ENCODE measurements around the gene CA11. TPM values are rescaled to one million over a fixed set of nuclear protein-coding genes. Genes with fewer than 3 reads are reported as not detected.

Gene CA11
- total and polyA plus RNA-seq, 9 of the 15 experiments (the other 6 are each of a cell fraction or from before 2014, with no cell fraction given) = 2.9 to 19.9 (median 8.3) TPM

DNA sequence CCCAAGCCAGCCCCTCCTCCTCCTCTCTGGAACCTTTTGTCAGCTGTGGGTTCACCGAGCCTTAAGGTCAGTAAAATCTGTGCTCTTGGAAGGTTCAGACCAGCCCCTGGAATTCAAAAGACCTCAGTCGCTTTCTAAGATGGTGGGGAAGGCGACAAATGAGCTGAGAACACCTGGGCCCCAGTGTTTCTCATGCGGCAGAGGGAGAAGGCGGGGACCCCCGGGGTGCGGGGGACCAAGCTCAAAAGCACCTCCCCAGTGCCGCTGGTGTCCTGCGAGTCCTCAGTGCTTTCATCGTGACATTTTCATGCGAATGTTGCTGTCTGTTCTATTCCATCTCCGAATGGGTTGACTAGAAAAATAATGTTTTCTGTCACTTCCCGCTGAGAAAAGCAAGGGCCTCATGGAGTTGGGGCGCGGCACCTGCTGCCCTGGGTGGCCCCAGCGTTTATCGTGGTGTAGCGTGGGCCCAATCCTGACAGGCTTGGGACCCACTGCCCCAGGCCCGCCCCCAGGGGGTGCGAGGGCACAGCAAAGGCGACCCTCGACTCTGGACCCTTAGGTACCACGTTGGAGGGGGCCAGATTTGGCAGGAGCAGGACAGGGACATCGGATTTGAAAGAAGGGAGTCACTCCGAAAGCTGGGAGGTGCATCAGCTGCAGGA, 27.6 kb upstream of the CA11 start:
- no TSS peak for BruUV-seq (replicated peaks)
- H3K9me1 ChIP-seq (ENCODE audit: control insufficient read depth, insufficient read depth, low read length) = no peaks in the 10 kb centered on the region
- ATAC-seq (no peak), DNase-seq (ENCODE audit: extremely low read depth in 1 of 4, low spot score in 3 of 4) (no peak), FAIRE-seq (no peak)
- H3K4me1 ChIP-seq (replicated peaks in 1 of 2; ENCODE audit: control insufficient read depth in 2 of 2, insufficient read depth in 2 of 2, low read length in 2 of 2) = peaks cover 11 to 54% of the 10 kb centered on the region in 2 experiments; a peak in 4 of 5 replicates
- no peak for TF ChIP-seq NR3C1 (CRISPR knock-in tag; IDR thresholded peaks at IDR 0.05)
- no peak for TF ChIP-seq BRD9 (IDR thresholded peaks at IDR 0.05; ENCODE audit: low read depth, partially characterized antibody)
- H3K27ac ChIP-seq (ENCODE audit: extremely low read depth, low read depth, low read length) = no peak overlapping the region
- ChIA-PET POLR2A (interaction anchor here (0.6 kb wide), 1 partner anchor 1126 kb away, joined by 4 read pairs; no protein-coding TSS in a partner anchor), CTCF (ENCODE audit: low intra/inter-chr PET ratio) (no interaction called here)
- no peaks in the 10 kb centered on the region for H3K9me3 ChIP-seq (replicated peaks; ENCODE audit: control insufficient read depth, insufficient read depth, low read depth, low read length)
- no peak overlapping the region for H3K4me3 ChIP-seq
- WGBS (ENCODE audit: insufficient coverage, low coverage, missing lambda C conversion rate) = 47% methylated on average over 22 of the region's 25 CpGs
- H3K79me2 ChIP-seq (ENCODE audit: control insufficient read depth, insufficient read depth, low read length) = no peaks in the 10 kb centered on the region
- in situ Hi-C loops (cut with MboI) = no loop called here
- no peak overlapping the region for H2AFZ ChIP-seq (ENCODE audit: low read depth, low read length)
- H3K4me2 ChIP-seq (ENCODE audit: insufficient read depth, low read length) = no peak overlapping the region
- H4K20me1 ChIP-seq (replicated peaks; ENCODE audit: control insufficient read depth, insufficient read depth, low read length) = no peaks in the 10 kb centered on the region
- peak overlapping the region in 1 of 2 experiments; percentile 60; a peak in 1 of 4 replicates for H3K9ac ChIP-seq (ENCODE audit: insufficient read depth in 1 of 2, low read depth in 2 of 2, low read length in 2 of 2)
- H3K27me3 ChIP-seq (ENCODE audit: control insufficient read depth in 2 of 2, insufficient read depth in 2 of 2, low read length in 2 of 2) = no peaks in the 10 kb centered on the region
- no peaks in the 10 kb centered on the region for H3K36me3 ChIP-seq (ENCODE audit: control insufficient read depth, insufficient read depth, low read length)
- intact Hi-C loops (cut with micrococcal nuclease) = loop anchor here (2.0 kb wide), 1 partner anchor 41 kb away; no protein-coding TSS in a partner anchor

DNA sequence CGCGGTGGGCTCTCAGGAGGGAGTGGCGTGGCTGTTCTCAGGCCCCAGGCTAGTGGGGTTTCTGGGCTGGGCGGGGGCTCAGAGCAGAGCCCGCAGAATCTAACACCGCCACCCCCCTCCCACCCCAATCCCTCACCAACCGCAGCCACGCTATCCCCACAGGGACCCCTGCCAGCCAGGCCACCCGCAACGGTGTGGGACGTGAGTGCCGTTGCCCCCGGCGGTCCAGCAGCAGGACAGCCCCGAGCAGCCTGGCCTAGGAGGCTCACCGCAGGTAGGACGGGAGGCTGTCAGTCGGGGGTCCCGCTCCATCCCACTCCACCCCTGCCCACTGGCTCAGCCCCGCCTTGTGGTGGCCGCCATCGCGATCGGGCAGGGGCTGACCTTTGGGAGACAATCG, 27.0 kb upstream of the CA11 start, which contains the start of gene NTN5:
Gene NTN5, minus strand, starts transcription at position 24 of the 400 bp plus-strand sequence. CDS start 2,031 bp downstream, outside the sequence.
- Histone ChIP-seq H3K9ac (ENCODE audit: insufficient read depth in 1 of 2, low read depth in 2 of 2, low read length in 2 of 2) (peak within 1 kb of the TSS in 1 of 2 experiments; percentile 60; a peak in 1 of 4 replicates), H3K36me3 (ENCODE audit: control insufficient read depth, insufficient read depth, low read length) (no peaks in the 10 kb centered on the region), H3K4me3 (no peak within 1 kb of the TSS), H3K4me2 (ENCODE audit: insufficient read depth, low read length) (no peak within 1 kb of the TSS), H3K4me1 (replicated peaks in 1 of 2; ENCODE audit: control insufficient read depth in 2 of 2, insufficient read depth in 2 of 2, low read length in 2 of 2) (peaks cover 6 to 48% of the 10 kb centered on the region in 2 experiments; a peak in 4 of 5 replicates), H3K79me2 (ENCODE audit: control insufficient read depth, insufficient read depth, low read length) (no peaks in the 10 kb centered on the region), H4K20me1 (replicated peaks; ENCODE audit: control insufficient read depth, insufficient read depth, low read length) (no peaks in the 10 kb centered on the region), H3K9me1 (ENCODE audit: control insufficient read depth, insufficient read depth, low read length) (no peaks in the 10 kb centered on the region), H3K27ac (ENCODE audit: extremely low read depth, low read depth, low read length) (no peak within 1 kb of the TSS), H3K27me3 (ENCODE audit: control insufficient read depth in 2 of 2, insufficient read depth in 2 of 2, low read length in 2 of 2) (no peaks in the 10 kb centered on the region), H3K9me3 (replicated peaks; ENCODE audit: control insufficient read depth, insufficient read depth, low read depth, low read length) (no peaks in the 10 kb centered on the region), H2AFZ (ENCODE audit: low read depth, low read length) (no peak within 1 kb of the TSS)
- POLR2A ChIA-PET = no interaction called here
- ATAC-seq = no peak
- in situ Hi-C loops (cut with MboI) (no loop called here), intact Hi-C loops (cut with micrococcal nuclease) (no loop called here)
- no peak for FAIRE-seq
- no peak for DNase-seq (ENCODE audit: extremely low read depth in 1 of 4, low spot score in 3 of 4)
- WGBS (ENCODE audit: insufficient coverage, low coverage, missing lambda C conversion rate) = 62% methylated on average over 11 of the region's 25 CpGs
- no TSS peak for BruUV-seq (replicated peaks)
- CTCF ChIA-PET (ENCODE audit: low intra/inter-chr PET ratio) = no interaction called here
- TF ChIP-seq MTA2 (IDR thresholded peaks at IDR 0.05; ENCODE audit: low read depth) = no peak
- no peak for TF ChIP-seq DMBX1 (CRISPR knock-in tag; IDR thresholded peaks at IDR 0.05; ENCODE audit: borderline replicate concordance)
- TF ChIP-seq ZNF3 (CRISPR knock-in tag; IDR thresholded peaks at IDR 0.05) = no peak
- TF ChIP-seq, protein P1, sequence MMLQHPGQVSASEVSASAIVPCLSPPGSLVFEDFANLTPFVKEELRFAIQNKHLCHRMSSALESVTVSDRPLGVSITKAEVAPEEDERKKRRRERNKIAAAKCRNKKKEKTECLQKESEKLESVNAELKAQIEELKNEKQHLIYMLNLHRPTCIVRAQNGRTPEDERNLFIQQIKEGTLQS (IDR thresholded peaks at IDR 0.05) = no peak
- TF ChIP-seq, protein P1 (CRISPR knock-in tag; conservative IDR thresholded peaks at IDR 0.05) = no peak
- TF ChIP-seq, protein P2, sequence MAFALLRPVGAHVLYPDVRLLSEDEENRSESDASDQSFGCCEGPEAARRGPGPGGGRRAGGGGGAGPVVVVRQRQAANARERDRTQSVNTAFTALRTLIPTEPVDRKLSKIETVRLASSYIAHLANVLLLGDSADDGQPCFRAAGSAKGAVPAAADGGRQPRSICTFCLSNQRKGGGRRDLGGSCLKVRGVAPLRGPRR (CRISPR knock-in tag; IDR thresholded peaks at IDR 0.05) = no peak
- TF ChIP-seq MEF2A (IDR thresholded peaks at IDR 0.05; ENCODE audit: control insufficient read depth, low read depth, low read length) = no peak
- TF ChIP-seq ZBTB7A (IDR thresholded peaks at IDR 0.05; ENCODE audit: borderline replicate concordance, control insufficient read depth, low read depth, low read length) = no peak
- TF ChIP-seq, protein P3, sequence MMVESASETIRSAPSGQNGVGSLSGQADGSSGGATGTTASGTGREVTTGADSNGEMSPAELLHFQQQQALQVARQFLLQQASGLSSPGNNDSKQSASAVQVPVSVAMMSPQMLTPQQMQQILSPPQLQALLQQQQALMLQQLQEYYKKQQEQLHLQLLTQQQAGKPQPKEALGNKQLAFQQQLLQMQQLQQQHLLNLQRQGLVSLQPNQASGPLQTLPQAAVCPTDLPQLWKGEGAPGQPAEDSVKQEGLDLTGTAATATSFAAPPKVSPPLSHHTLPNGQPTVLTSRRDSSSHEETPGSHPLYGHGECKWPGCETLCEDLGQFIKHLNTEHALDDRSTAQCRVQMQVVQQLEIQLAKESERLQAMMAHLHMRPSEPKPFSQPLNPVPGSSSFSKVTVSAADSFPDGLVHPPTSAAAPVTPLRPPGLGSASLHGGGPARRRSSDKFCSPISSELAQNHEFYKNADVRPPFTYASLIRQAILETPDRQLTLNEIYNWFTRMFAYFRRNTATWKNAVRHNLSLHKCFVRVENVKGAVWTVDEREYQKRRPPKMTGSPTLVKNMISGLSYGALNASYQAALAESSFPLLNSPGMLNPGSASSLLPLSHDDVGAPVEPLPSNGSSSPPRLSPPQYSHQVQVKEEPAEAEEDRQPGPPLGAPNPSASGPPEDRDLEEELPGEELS (CRISPR knock-in tag; IDR thresholded peaks at IDR 0.05; ENCODE audit: borderline replicate concordance) = no peak
- TF ChIP-seq HDAC3 (IDR thresholded peaks at IDR 0.05; ENCODE audit: borderline replicate concordance, partially characterized antibody) = no peak

Data from K562 (cell line).